ENCODE results near the gene PDE6A. TPM values are rescaled to one million over a fixed set of nuclear protein-coding genes. Genes with fewer than 3 reads are reported as not detected.
A peak's percentile ranks its signal among the peaks of the same experiment; 100 is the strongest.

Gene PDE6A
- total and polyA plus RNA-seq, 9 of the 15 experiments (the other 6 are each of a cell fraction or from before 2014, with no cell fraction given): 0.01 to 0.04 (median 0.01) TPM; not detected in 6

DNA sequence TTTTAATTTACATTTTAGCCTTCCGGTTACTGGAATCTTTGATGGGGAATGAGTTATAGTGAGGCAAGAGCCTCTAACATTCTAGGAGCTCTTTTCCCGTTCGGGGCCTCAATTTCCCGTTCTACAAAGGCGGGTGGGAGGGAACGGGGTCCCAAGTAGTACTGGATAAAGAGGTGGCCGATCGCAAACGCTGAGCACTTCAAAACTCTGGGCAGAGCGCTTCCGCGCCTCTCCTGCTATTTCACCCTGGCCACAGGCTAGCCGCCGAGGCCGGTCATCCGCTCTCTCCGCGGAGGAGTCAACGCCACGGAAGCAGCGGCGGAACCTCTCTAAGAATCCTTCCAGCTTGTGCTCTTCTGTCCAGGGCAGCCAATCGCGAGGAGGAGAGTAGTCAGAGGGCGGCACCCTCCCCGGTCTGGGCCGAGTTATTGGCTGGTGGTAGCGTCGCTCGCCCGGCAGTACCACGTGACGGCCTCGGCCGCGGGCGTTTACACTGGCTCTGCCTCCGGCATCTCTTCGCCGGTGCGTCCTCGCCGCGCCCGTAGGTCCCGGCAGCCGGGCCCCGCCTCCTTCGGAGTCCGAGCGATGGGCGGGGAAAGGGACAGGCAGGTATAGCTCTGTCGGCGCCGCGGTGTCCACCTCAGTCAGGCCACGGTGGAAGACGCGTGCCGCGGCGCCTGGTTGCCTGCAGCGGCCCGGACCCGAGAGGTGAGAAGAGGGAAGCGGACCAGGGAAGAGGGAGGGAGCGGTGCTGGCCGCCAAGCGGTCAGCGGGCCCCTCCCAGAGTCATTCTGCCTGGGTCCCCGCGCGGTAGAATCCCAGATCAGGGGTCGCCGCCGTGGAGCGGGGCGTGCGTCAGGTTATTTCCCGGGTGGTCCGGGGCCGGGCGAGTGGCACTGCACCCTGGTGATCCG, 15.9 kb upstream of the PDE6A start, which contains the start of gene SLC26A2 (continued):
- TF ChIP-seq, protein P1, sequence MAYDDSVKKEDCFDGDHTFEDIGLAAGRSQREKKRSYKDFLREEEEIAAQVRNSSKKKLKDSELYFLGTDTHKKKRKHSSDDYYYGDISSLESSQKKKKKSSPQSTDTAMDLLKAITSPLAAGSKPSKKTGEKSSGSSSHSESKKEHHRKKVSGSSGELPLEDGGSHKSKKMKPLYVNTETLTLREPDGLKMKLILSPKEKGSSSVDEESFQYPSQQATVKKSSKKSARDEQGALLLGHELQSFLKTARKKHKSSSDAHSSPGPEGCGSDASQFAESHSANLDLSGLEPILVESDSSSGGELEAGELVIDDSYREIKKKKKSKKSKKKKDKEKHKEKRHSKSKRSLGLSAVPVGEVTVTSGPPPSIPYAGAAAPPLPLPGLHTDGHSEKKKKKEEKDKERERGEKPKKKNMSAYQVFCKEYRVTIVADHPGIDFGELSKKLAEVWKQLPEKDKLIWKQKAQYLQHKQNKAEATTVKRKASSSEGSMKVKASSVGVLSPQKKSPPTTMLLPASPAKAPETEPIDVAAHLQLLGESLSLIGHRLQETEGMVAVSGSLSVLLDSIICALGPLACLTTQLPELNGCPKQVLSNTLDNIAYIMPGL (CRISPR knock-in tag; IDR thresholded peaks at IDR 0.05): no peak
- TF ChIP-seq TARDBP (IDR thresholded peaks at IDR 0.05) (no peak; the same call in 1 of the 2 replicates), ZNF436 (CRISPR knock-in tag; IDR thresholded peaks at IDR 0.05) (no peak), JUND (IDR thresholded peaks at IDR 0.05; ENCODE audit: borderline replicate concordance, low read depth, low read length) (no peak), JUND (tag; IDR thresholded peaks at IDR 0.05; ENCODE audit: borderline replicate concordance, low read depth, low read length) (no peak; the same call in 2 of the 3 replicates), ZNF57 (CRISPR knock-in tag; IDR thresholded peaks at IDR 0.05) (no peak), TAF15 (IDR thresholded peaks at IDR 0.05; ENCODE audit: low read depth, low read length) (no peak), MLX (CRISPR knock-in tag; conservative IDR thresholded peaks at IDR 0.05) (no peak), TFAP4 (CRISPR knock-in tag; IDR thresholded peaks at IDR 0.05; ENCODE audit: borderline replicate concordance) (peak; percentile 79), BMI1 (IDR thresholded peaks at IDR 0.05; ENCODE audit: low read length) (no peak), SMAD4 (CRISPR knock-in tag; conservative IDR thresholded peaks at IDR 0.05) (peak; percentile 47), ZNF655 (CRISPR knock-in tag; IDR thresholded peaks at IDR 0.05) (no peak), SNRNP70 (optimal IDR thresholded peaks at IDR 0.05; ENCODE audit: low read depth, low read length) (no peak), SLC30A9 (CRISPR knock-in tag; IDR thresholded peaks at IDR 0.05) (no peak), FOS (IDR thresholded peaks at IDR 0.05; ENCODE audit: extremely low read depth, insufficient read length) (peak; percentile 98), ZNF644 (tag; IDR thresholded peaks at IDR 0.05; ENCODE audit: low read depth) (no peak), KAT8 (IDR thresholded peaks at IDR 0.05; ENCODE audit: low read depth) (no peak), TBP (optimal IDR thresholded peaks at IDR 0.05; ENCODE audit: low read depth, low read length) (peak; percentile 93)
- TF ChIP-seq, protein P2, sequence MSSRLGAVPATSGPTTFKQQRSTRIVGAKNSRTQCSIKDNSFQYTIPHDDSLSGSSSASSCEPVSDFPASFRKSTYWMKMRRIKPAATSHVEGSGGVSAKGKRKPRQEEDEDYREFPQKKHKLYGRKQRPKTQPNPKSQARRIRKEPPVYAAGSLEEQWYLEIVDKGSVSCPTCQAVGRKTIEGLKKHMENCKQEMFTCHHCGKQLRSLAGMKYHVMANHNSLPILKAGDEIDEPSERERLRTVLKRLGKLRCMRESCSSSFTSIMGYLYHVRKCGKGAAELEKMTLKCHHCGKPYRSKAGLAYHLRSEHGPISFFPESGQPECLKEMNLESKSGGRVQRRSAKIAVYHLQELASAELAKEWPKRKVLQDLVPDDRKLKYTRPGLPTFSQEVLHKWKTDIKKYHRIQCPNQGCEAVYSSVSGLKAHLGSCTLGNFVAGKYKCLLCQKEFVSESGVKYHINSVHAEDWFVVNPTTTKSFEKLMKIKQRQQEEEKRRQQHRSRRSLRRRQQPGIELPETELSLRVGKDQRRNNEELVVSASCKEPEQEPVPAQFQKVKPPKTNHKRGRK (tag; IDR thresholded peaks at IDR 0.05): no peak
- TF ChIP-seq, protein P3, sequence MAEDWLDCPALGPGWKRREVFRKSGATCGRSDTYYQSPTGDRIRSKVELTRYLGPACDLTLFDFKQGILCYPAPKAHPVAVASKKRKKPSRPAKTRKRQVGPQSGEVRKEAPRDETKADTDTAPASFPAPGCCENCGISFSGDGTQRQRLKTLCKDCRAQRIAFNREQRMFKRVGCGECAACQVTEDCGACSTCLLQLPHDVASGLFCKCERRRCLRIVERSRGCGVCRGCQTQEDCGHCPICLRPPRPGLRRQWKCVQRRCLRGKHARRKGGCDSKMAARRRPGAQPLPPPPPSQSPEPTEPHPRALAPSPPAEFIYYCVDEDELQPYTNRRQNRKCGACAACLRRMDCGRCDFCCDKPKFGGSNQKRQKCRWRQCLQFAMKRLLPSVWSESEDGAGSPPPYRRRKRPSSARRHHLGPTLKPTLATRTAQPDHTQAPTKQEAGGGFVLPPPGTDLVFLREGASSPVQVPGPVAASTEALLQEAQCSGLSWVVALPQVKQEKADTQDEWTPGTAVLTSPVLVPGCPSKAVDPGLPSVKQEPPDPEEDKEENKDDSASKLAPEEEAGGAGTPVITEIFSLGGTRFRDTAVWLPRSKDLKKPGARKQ (CRISPR knock-in tag; IDR thresholded peaks at IDR 0.05): no peak
